T-helper 1 cell treated with Interleukin-12 subunit alpha and Interleukin-12 subunit beta and Interleukin-4 antibody, amounts not matched to agents 30 μg/mL and 1 μg/mL, for 36 hours (primary cell): ENCODE data around the gene R3HDM2.
"Not testable (repeated sequence)": the region's sequence is repeated elsewhere in the genome, so short reads cannot be mapped to it uniquely, and the experiment has no call there.

Experiments used
- H3K27ac Mint-ChIP-seq: one replicate; pipeline ENCODE4 v1.8.0; 2021; ENCODE audit warnings: mild to moderate bottlenecking, mixed read lengths
- H3K27me3 Mint-ChIP-seq: one replicate; pipeline ENCODE4 v1.8.0; 2021; ENCODE audit warnings: low read depth, mixed read lengths
- H3K36me3 Mint-ChIP-seq: one replicate; pipeline ENCODE4 v1.8.0; 2021; ENCODE audit warnings: low read depth, mixed read lengths
- H3K4me1 Mint-ChIP-seq: one replicate; pipeline ENCODE4 v1.8.0; 2021; ENCODE audit warnings: low read depth, mixed read lengths
- H3K4me3 Mint-ChIP-seq: one replicate; pipeline ENCODE4 v1.8.0; 2021; ENCODE audit warnings: mild to moderate bottlenecking, moderate library complexity, mixed read lengths
- H3K9me3 Mint-ChIP-seq: one replicate; pipeline ENCODE4 v1.8.0; 2021; ENCODE audit warnings: mixed read lengths

The R3HDM2 gene

GRCh38 chr12:57401165-57401564, 29.7 kb downstream of the R3HDM2 start:
- H3K27me3 Mint-ChIP-seq = no peaks in the 10 kb centered on the region
- no peaks in the 10 kb centered on the region for H3K4me1 Mint-ChIP-seq

DNA sequence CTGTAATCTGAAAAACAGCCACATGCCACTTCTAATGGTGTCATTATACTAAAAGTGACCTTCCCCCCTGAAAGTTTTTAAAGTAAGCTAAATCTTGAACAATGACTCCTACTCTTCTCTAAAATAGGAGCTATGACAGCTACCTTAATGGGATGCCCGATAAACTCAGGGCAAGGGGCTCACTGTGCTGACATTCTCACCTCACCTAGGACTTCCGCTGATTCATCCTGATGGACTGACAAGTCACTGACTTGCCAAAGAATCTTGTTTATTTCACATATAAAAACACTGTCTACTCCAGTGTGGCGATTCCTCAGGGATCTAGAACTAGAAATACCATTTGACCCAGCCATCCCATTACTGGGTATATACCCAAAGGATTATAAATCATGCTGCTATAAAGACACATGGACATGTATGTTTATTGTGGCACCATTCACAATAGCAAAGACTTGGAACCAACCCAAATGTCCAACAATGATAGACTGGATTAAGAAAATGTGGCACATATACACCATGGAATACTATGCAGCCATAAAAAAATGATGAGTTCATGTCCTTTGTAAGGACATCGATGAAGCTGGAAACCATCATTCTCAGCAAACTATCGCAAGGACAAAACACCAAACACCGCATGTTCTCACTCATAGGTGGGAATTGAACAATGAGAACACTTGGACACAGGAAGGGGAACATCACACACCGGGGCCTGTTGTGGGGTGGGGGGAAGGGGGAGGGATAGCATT, 31.0 kb downstream of the R3HDM2 start:
- H3K27ac Mint-ChIP-seq, H3K4me1 Mint-ChIP-seq, H3K4me3 Mint-ChIP-seq, H3K9me3 Mint-ChIP-seq, H3K36me3 Mint-ChIP-seq, H3K27me3 Mint-ChIP-seq: not testable (repeated sequence)

More at GRCh38 chr12:57401165-57401564, 29.7 kb downstream of the R3HDM2 start:
- H3K27ac Mint-ChIP-seq = no peak overlapping the region
- no peaks in the 10 kb centered on the region for H3K9me3 Mint-ChIP-seq
- H3K36me3 Mint-ChIP-seq = no peaks in the 10 kb centered on the region
- H3K4me3 Mint-ChIP-seq = no peak overlapping the region

DNA sequence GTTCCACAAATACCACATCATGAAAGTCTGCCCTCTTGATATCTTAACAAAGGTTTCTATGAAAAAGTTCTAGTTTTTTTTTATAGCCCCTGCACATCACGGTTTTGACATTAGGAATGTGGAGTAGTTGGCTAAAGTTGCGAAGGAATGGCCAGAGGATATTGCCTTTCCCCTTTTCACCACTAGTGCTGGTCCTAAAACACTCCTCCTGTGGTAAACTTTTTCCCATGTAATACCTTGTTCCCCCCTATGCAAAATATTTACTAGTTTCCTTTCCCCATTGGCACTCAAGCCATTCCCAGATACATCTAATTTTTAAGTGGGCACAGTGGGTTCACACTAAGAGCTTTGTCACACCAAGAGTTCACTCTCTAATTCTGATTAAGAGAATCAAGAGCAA, 33.4 kb downstream of the R3HDM2 start:
- no peaks in the 10 kb centered on the region for H3K27me3 Mint-ChIP-seq
- no peaks in the 10 kb centered on the region for H3K4me1 Mint-ChIP-seq
- H3K27ac Mint-ChIP-seq = no peak overlapping the region
- H3K36me3 Mint-ChIP-seq = peaks cover 7% of the 10 kb centered on the region
- no peak overlapping the region for H3K4me3 Mint-ChIP-seq
- H3K9me3 Mint-ChIP-seq = no peaks in the 10 kb centered on the region

- Mint-ChIP-seq H3K27me3 (no peaks in the 10 kb centered on the region), H3K36me3 (peaks cover 15% of the 10 kb centered on the region), H3K27ac (no peak overlapping the region), H3K4me3 (no peak overlapping the region), H3K4me1 (no peaks in the 10 kb centered on the region), H3K9me3 (no peaks in the 10 kb centered on the region)
Observed at GRCh38 chr12:57395121-57395520, 35.7 kb downstream of the R3HDM2 start.

GRCh38 chr12:57390174-57390573, 40.7 kb downstream of the R3HDM2 start:
- Mint-ChIP-seq H3K4me1 (no peaks in the 10 kb centered on the region), H3K36me3 (peaks cover 27% of the 10 kb centered on the region), H3K27ac (no peak overlapping the region), H3K4me3 (no peak overlapping the region), H3K9me3 (no peaks in the 10 kb centered on the region), H3K27me3 (no peaks in the 10 kb centered on the region)

DNA sequence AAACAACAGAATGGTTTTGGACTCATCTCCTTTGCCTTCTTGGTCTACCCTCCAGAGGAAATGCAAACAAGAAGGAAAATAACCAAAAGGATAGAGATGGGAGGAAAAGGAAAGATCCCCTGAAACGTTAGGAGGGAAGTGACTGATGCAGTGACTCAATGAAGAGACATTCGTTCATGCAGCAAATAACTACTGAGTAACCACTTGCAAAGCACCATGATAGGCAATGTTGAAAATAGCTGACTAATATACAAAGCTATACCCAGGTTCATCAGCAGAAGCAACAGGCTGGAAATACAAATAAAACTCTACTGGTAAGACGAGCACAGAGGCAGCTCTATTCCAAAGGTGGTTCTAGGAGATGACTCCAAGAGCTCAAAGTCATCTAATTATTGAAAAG, 41.8 kb downstream of the R3HDM2 start:
- H3K9me3 Mint-ChIP-seq = no peaks in the 10 kb centered on the region
- no peak overlapping the region for H3K4me3 Mint-ChIP-seq
- no peaks in the 10 kb centered on the region for H3K27me3 Mint-ChIP-seq
- no peaks in the 10 kb centered on the region for H3K4me1 Mint-ChIP-seq
- no peak overlapping the region for H3K27ac Mint-ChIP-seq
- peaks cover 27% of the 10 kb centered on the region for H3K36me3 Mint-ChIP-seq

- peaks cover 27% of the 10 kb centered on the region for H3K36me3 Mint-ChIP-seq
- no peaks in the 10 kb centered on the region for H3K4me1 Mint-ChIP-seq
- H3K27ac Mint-ChIP-seq = no peak overlapping the region
- no peaks in the 10 kb centered on the region for H3K27me3 Mint-ChIP-seq
- no peaks in the 10 kb centered on the region for H3K9me3 Mint-ChIP-seq
- H3K4me3 Mint-ChIP-seq = no peak overlapping the region
Observed at GRCh38 chr12:57388425-57388824, 42.4 kb downstream of the R3HDM2 start.

DNA sequence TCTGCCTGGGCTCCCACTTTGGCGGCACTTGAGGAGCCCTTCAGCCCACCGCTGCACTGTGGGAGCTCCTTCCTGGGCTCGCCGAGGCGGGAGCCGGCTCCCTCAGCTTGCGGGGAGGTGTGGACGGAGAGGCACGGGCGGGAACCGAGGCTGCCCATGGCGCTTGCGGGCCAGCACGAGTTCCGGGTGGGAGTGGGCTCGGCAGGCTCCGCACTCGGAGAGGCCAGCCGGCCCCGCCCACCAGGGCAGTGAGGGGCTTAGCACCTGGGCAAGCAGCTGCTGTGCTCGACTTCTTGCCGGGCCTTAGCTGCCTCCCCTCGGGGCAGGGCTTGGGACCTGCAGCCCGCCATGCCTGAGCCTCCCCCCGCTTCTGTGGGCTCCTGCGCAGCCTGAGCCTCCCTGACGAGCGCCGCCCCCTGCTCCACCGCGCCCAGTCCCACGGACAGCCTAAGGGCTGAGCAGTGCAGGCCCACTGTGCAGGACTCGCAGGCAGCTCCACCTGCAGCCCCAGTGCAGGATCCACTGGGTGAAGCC, 44.6 kb downstream of the R3HDM2 start:
- H3K9me3 Mint-ChIP-seq = no peaks in the 10 kb centered on the region
- no peak overlapping the region for H3K27ac Mint-ChIP-seq
- H3K27me3 Mint-ChIP-seq = no peaks in the 10 kb centered on the region
- peaks cover 21% of the 10 kb centered on the region for H3K36me3 Mint-ChIP-seq
- H3K4me1 Mint-ChIP-seq = no peaks in the 10 kb centered on the region
- no peak overlapping the region for H3K4me3 Mint-ChIP-seq

GRCh38 chr12:57385586-57385985, 45.3 kb downstream of the R3HDM2 start:
- Mint-ChIP-seq H3K4me3 (no peak overlapping the region), H3K27ac (no peak overlapping the region), H3K36me3 (peaks cover 24% of the 10 kb centered on the region), H3K27me3 (no peaks in the 10 kb centered on the region), H3K9me3 (no peaks in the 10 kb centered on the region), H3K4me1 (no peaks in the 10 kb centered on the region)

- H3K4me3 Mint-ChIP-seq = no peak overlapping the region
- H3K27ac Mint-ChIP-seq = no peak overlapping the region
- no peaks in the 10 kb centered on the region for H3K27me3 Mint-ChIP-seq
- no peaks in the 10 kb centered on the region for H3K9me3 Mint-ChIP-seq
- H3K4me1 Mint-ChIP-seq = peaks cover 3% of the 10 kb centered on the region
- H3K36me3 Mint-ChIP-seq = peaks cover 20% of the 10 kb centered on the region
Observed at GRCh38 chr12:57384478-57384877, 46.4 kb downstream of the R3HDM2 start.

GRCh38 chr12:57381693-57382220, 49.1 kb downstream of the R3HDM2 start:
- peaks cover 21% of the 10 kb centered on the region for H3K36me3 Mint-ChIP-seq
- peaks cover 9% of the 10 kb centered on the region for H3K4me1 Mint-ChIP-seq
- no peaks in the 10 kb centered on the region for H3K27me3 Mint-ChIP-seq
- H3K9me3 Mint-ChIP-seq = no peaks in the 10 kb centered on the region
- H3K4me3 Mint-ChIP-seq = no peak overlapping the region
- no peak overlapping the region for H3K27ac Mint-ChIP-seq

DNA sequence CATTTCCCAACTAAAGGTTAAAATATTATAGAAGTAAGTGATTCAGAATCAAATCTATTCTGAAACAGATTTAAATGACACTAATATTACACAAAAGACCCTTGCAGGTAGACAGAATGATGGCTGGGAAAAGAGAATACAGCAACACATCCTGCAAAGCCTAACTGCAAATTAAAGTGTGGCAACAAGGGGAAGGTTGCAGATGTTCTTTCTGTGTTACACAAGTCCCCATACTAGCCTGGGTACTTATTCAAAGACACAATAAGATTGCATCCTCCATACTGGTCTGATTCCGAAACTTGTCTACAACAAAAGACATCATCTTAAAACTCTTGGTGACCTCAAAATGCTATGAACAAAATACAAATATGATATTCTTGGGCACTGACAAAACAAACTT, 50.5 kb downstream of the R3HDM2 start:
- Mint-ChIP-seq H3K36me3 (peaks cover 20% of the 10 kb centered on the region), H3K27ac (no peak overlapping the region), H3K27me3 (no peaks in the 10 kb centered on the region), H3K4me3 (no peak overlapping the region), H3K4me1 (peaks cover 9% of the 10 kb centered on the region), H3K9me3 (no peaks in the 10 kb centered on the region)

DNA sequence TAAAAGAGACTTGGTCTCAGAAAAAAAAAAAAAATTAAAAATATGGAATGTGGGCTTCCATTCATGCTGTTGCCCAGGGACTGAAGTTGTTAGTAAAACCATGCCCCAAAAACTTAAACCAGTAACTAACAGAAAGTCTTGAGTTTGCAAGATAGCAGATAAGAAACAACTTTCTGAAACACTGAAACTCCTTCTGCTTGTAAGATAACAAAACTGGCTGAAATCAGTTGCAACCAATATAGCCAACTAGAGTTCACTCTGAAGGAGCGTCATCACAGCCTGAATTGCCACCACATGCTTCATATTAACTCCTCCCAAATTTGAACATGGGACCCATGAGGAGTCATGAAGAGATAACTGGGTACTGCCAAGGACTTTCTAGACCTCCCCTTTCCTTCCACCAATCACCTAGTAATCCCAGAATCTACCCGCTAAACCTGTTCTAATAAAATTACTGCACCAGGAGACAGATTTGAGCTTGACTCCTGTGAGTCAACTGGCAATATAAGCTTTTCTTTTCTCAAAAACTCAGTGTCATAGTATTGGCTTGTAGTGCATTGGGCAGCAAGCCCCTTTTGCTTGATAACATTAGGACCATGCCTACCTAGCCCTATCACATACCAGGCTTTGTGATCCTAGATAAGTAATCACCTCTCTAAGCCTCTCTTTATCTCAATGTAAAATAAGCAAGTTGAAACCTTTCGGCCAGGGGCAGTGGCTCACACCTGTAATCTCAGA, 53.6 kb downstream of the R3HDM2 start:
- Mint-ChIP-seq H3K4me1 (peaks cover 9% of the 10 kb centered on the region), H3K27me3 (no peaks in the 10 kb centered on the region), H3K4me3 (no peak overlapping the region), H3K27ac (no peak overlapping the region), H3K36me3 (peaks cover 24% of the 10 kb centered on the region), H3K9me3 (no peaks in the 10 kb centered on the region)

- peaks cover 20% of the 10 kb centered on the region for H3K36me3 Mint-ChIP-seq
Observed at GRCh38 chr12:57372233-57372632, 58.6 kb downstream of the R3HDM2 start.

DNA sequence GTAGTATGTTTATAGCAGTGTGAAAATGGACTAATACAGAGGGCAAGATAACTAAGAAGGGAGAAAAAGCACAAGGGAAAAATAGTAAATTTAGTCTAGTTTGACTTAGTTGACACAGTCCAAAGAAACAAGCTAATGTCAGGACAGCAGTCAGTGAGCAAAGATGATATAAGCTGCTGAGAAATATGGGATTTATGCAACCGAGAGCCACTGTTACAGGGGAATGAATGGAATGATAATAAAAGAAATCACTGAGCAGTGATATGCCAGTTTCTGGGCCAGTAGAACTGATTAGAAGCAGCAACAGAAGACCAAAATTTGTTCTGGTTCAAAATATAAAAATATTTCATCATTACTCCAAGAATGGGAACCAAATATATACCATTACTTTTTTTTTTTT, 60.1 kb downstream of the R3HDM2 start:
- peaks cover 29% of the 10 kb centered on the region for H3K36me3 Mint-ChIP-seq
- H3K27ac Mint-ChIP-seq = no peak overlapping the region
- H3K4me1 Mint-ChIP-seq = peaks cover 6% of the 10 kb centered on the region
- no peak overlapping the region for H3K4me3 Mint-ChIP-seq
- H3K27me3 Mint-ChIP-seq = no peaks in the 10 kb centered on the region
- H3K9me3 Mint-ChIP-seq = peaks cover 14% of the 10 kb centered on the region

More at GRCh38 chr12:57372233-57372632, 58.6 kb downstream of the R3HDM2 start:
- Mint-ChIP-seq H3K4me3 (no peak overlapping the region), H3K27ac (no peak overlapping the region), H3K4me1 (peaks cover 5% of the 10 kb centered on the region), H3K9me3 (peaks cover 3% of the 10 kb centered on the region), H3K27me3 (no peaks in the 10 kb centered on the region)
